T-helper 2 cell treated with Interferon-gamma antibody and Interleukin-4, amounts not matched to agents 5 μg/mL and 100 μg/mL, for 36 hours (primary cell): ENCODE results near the gene TRIM72.
A peak's percentile ranks its signal among the peaks of the same experiment; 100 is the strongest.
"Not testable (repeated sequence)": the region's sequence is repeated elsewhere in the genome, so short reads cannot be mapped to it uniquely, and the experiment has no call there.

Source experiments
- DNase-seq: peaks from one replicate; pipeline ENCODE4 v3.0.0; 2021; ENCODE audit warnings: low spot score
- H3K27ac Mint-ChIP-seq: one replicate; pipeline ENCODE4 v1.8.0; 2021; ENCODE audit warnings: mild to moderate bottlenecking, mixed read lengths
- H3K27me3 Mint-ChIP-seq: one replicate; pipeline ENCODE4 v1.8.0; 2021; ENCODE audit warnings: low read depth, mixed read lengths
- H3K36me3 Mint-ChIP-seq: one replicate; pipeline ENCODE4 v1.8.0; 2021; ENCODE audit warnings: low read depth, mixed read lengths
- H3K4me1 Mint-ChIP-seq: one replicate; pipeline ENCODE4 v1.8.0; 2021; ENCODE audit warnings: low read depth, mixed read lengths
- H3K4me3 Mint-ChIP-seq: one replicate; pipeline ENCODE4 v1.8.0; 2022; ENCODE audit warnings: mild to moderate bottlenecking, moderate library complexity, mixed read lengths
- H3K9me3 Mint-ChIP-seq: one replicate; pipeline ENCODE4 v1.8.0; 2021; ENCODE audit warnings: mixed read lengths

Gene TRIM72

DNA sequence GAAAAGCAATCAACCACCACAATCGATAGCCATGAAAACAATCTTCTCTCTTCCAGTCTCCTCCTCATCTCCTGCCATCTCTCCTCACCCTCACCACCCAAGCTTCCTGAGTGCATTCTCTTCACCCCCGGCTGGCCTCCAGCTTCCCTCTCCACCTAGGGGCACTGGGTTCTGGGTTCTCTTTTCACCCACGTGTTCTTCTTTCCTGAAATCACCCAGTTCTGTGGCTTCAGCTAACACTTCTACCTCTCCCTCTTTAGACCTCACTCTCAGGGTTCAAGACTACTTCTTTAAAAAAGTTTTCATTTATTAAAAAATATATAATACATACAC is 54.1 kb downstream of the TRIM72 start:
- Mint-ChIP-seq H3K4me1 (peaks cover 27% of the 10 kb centered on the region), H3K9me3 (no peaks in the 10 kb centered on the region), H3K4me3 (peak overlapping the region; percentile 3), H3K36me3 (peaks cover 31% of the 10 kb centered on the region), H3K27ac (peak overlapping the region; percentile 69), H3K27me3 (no peaks in the 10 kb centered on the region)
- no peak for DNase-seq

DNA sequence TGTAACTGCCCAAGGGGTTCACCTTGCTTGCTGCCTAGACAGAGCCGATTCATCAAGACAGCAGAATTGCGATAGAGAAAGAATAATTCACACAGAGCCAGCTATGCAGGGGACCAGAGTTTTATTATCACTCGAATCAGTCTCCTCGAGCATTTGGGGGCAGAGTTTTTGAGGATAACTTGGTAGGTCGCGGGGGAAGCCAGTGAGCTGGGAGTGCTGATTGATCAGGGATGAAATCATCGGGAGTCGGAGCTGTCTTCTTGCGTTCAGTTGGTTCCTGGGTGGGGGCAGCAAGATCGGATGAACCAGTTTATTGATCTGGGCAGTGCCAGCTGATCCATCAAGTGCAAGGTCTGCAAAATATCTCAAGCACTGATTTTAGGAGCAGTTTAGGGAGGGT is 55.0 kb downstream of the TRIM72 start:
- Mint-ChIP-seq H3K9me3 (no peaks in the 10 kb centered on the region), H3K4me1 (peaks cover 21% of the 10 kb centered on the region), H3K4me3 (no peak overlapping the region), H3K36me3 (peaks cover 27% of the 10 kb centered on the region), H3K27me3 (no peaks in the 10 kb centered on the region), H3K27ac (no peak overlapping the region)
- DNase-seq: no peak

- DNase-seq: no peak
- Mint-ChIP-seq H3K4me3 (no peak overlapping the region), H3K27me3 (no peaks in the 10 kb centered on the region), H3K27ac (no peak overlapping the region), H3K4me1 (peaks cover 21% of the 10 kb centered on the region), H3K9me3 (no peaks in the 10 kb centered on the region), H3K36me3 (peaks cover 27% of the 10 kb centered on the region)
Observed at GRCh38 chr16:31269541-31269940, 55.6 kb downstream of the TRIM72 start.

GRCh38 chr16:31269973-31270372 is 56.1 kb downstream of the TRIM72 start:
- Mint-ChIP-seq H3K36me3 (peaks cover 30% of the 10 kb centered on the region), H3K4me1 (peaks cover 20% of the 10 kb centered on the region)
- H3K9me3 Mint-ChIP-seq, H3K27me3 Mint-ChIP-seq, H3K27ac Mint-ChIP-seq, DNase-seq, H3K4me3 Mint-ChIP-seq: not testable (repeated sequence)

GRCh38 chr16:31270795-31271194 is 56.9 kb downstream of the TRIM72 start:
- no peak for DNase-seq
- no peaks in the 10 kb centered on the region for H3K9me3 Mint-ChIP-seq
- peaks cover 27% of the 10 kb centered on the region for H3K36me3 Mint-ChIP-seq
- no peaks in the 10 kb centered on the region for H3K27me3 Mint-ChIP-seq
- no peak overlapping the region for H3K4me3 Mint-ChIP-seq
- no peak overlapping the region for H3K27ac Mint-ChIP-seq
- peaks cover 12% of the 10 kb centered on the region for H3K4me1 Mint-ChIP-seq

GRCh38 chr16:31271621-31272190 is 57.8 kb downstream of the TRIM72 start:
- DNase-seq: no peak
- peaks cover 28% of the 10 kb centered on the region for H3K36me3 Mint-ChIP-seq
- no peaks in the 10 kb centered on the region for H3K27me3 Mint-ChIP-seq
- H3K4me1 Mint-ChIP-seq: peaks cover 7% of the 10 kb centered on the region
- no peaks in the 10 kb centered on the region for H3K9me3 Mint-ChIP-seq
- no peak overlapping the region for H3K27ac Mint-ChIP-seq
- H3K4me3 Mint-ChIP-seq: no peak overlapping the region

DNA sequence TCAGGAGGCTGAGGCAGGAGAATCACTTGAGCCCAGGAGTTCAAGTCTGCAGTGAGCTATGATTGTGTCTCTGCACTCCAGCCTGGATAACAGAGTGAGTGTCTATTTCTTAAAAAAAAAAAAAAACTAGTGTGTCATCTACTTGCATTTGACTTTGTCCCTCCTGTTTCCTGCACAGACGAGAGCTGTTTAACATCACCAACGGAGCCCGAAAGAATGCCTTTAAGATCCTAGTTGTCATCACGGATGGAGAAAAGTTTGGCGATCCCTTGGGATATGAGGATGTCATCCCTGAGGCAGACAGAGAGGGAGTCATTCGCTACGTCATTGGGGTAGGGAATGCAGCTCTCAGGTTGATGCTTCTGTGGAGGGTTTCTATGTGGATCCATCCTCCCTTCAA is 59.3 kb downstream of the TRIM72 start:
- Mint-ChIP-seq H3K4me3 (no peak overlapping the region), H3K4me1 (peaks cover 2% of the 10 kb centered on the region), H3K27me3 (no peaks in the 10 kb centered on the region), H3K9me3 (no peaks in the 10 kb centered on the region), H3K36me3 (peaks cover 28% of the 10 kb centered on the region), H3K27ac (no peak overlapping the region)
- DNase-seq: no peak

- Mint-ChIP-seq H3K4me1 (no peaks in the 10 kb centered on the region), H3K4me3 (no peak overlapping the region), H3K27me3 (no peaks in the 10 kb centered on the region), H3K36me3 (peaks cover 25% of the 10 kb centered on the region), H3K9me3 (no peaks in the 10 kb centered on the region), H3K27ac (no peak overlapping the region)
- DNase-seq: no peak
Observed at GRCh38 chr16:31273676-31274075, 59.8 kb downstream of the TRIM72 start.

DNA sequence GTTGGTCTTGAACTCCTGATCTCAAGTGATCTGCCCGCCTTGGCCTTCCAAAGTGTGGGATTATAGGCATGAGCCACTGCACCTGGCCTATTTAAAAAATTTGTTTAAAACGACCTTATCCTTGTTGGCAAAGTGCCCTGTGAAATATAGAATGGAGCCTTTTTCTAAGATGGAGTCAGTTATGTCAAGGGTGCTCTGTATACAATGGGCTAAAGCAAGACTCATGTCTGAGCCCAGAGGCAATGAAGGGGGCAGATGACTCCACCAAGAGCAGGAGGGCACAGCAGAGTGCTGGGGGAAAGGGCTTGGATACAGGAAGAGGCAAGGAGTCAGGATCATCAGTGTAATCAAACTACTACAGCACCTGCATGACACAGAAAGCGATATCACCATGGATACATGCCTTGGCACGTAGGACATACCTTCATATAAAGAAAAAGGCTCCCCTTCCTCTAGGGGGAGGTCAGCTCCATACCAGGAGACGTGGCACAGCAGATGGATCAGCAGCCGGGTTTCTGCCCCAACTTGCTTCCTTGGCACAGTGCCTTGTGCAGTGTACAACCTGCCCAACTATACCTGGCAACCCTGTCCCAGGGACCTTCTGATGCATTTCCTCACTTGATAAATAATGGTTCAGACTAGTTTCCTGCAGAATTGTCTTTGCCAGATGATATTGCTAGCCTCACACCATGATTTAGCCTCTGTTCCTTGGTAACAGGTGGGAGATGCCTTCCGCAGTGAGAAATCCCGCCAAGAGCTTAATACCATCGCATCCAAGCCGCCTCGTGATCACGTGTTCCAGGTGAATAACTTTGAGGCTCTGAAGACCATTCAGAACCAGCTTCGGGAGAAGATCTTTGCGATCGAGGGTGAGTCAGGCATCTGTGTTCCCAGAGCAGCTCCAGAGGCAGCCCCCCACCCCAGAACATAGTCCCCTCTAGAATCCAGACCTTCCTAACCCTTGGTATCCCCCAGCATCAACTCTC is 61.2 kb downstream of the TRIM72 start:
- H3K27me3 Mint-ChIP-seq: no peaks in the 10 kb centered on the region
- H3K36me3 Mint-ChIP-seq: peaks cover 33% of the 10 kb centered on the region
- H3K27ac Mint-ChIP-seq: no peak overlapping the region
- no peaks in the 10 kb centered on the region for H3K9me3 Mint-ChIP-seq
- DNase-seq: no peak
- H3K4me3 Mint-ChIP-seq: no peak overlapping the region
- H3K4me1 Mint-ChIP-seq: no peaks in the 10 kb centered on the region

- no peaks in the 10 kb centered on the region for H3K27me3 Mint-ChIP-seq
- no peaks in the 10 kb centered on the region for H3K9me3 Mint-ChIP-seq
- H3K36me3 Mint-ChIP-seq: peaks cover 44% of the 10 kb centered on the region
- H3K4me1 Mint-ChIP-seq: no peaks in the 10 kb centered on the region
- H3K27ac Mint-ChIP-seq: no peak overlapping the region
- DNase-seq: no peak
- H3K4me3 Mint-ChIP-seq: no peak overlapping the region
Observed at GRCh38 chr16:31276600-31276999, 62.7 kb downstream of the TRIM72 start.

- DNase-seq: no peak
- Mint-ChIP-seq H3K9me3 (no peaks in the 10 kb centered on the region), H3K4me1 (no peaks in the 10 kb centered on the region), H3K4me3 (no peak overlapping the region), H3K27ac (no peak overlapping the region), H3K36me3 (peaks cover 50% of the 10 kb centered on the region), H3K27me3 (no peaks in the 10 kb centered on the region)
Observed at GRCh38 chr16:31277659-31278260, 63.8 kb downstream of the TRIM72 start.

GRCh38 chr16:31278853-31279252 is 64.9 kb downstream of the TRIM72 start:
- not testable (repeated sequence) for H3K9me3 Mint-ChIP-seq, DNase-seq, H3K4me1 Mint-ChIP-seq, H3K27ac Mint-ChIP-seq, H3K4me3 Mint-ChIP-seq, H3K27me3 Mint-ChIP-seq
- H3K36me3 Mint-ChIP-seq: peaks cover 60% of the 10 kb centered on the region
